Sigmoid colon (tissue), 4 donors: ENCODE results near the gene BATF3.

Source experiments
- CTCF ChIP-seq, 4 experiments: fragments of 450-650 bp in 3 of 4; fragments of 200-600 bp in 1 of 4; IDR thresholded peaks; one replicate each; pipeline ENCODE4 v1.5.1; 2016 to 2019; ENCODE audit warnings: antibody characterized with exemption in 4 of 4, mild to moderate bottlenecking in 3 of 4, moderate library complexity in 2 of 4
- EP300 ChIP-seq, 4 donors: sonication (generic); formaldehyde crosslinking; IDR thresholded peaks; one replicate each; pipeline ENCODE4 v1.6.1; 2017; ENCODE audit warnings: antibody characterized with exemption in 4 of 4
- POLR2A ChIP-seq, 2 donors: fragments of 450-650 bp; IDR thresholded peaks; one replicate each; pipeline ENCODE4 v1.6.1; 2016; ENCODE audit warnings: antibody characterized with exemption in 2 of 2, mild to moderate bottlenecking in 2 of 2, moderate library complexity in 2 of 2

- TF ChIP-seq CTCF (IDR thresholded peaks at IDR 0.05) (no peak), POLR2A (IDR thresholded peaks at IDR 0.05) (no peak), EP300 (IDR thresholded peaks at IDR 0.05) (no peak)
Observed at GRCh38 chr1:212731630-212732029, 32.0 kb upstream of the BATF3 start.
